GM21619 (cell line): ENCODE data around the gene LTBP1.

Experiments used
- ATAC-seq: cut with Tn5 transposase; IDR thresholded peaks from one replicate; pipeline ENCODE4 v1.9.1; 2021; ENCODE audit not compliant: unreplicated experiment

Gene LTBP1

GRCh38 chr2:32931519-32931918 is 15.2 kb upstream of the LTBP1 start:
- ATAC-seq, result no peak

DNA sequence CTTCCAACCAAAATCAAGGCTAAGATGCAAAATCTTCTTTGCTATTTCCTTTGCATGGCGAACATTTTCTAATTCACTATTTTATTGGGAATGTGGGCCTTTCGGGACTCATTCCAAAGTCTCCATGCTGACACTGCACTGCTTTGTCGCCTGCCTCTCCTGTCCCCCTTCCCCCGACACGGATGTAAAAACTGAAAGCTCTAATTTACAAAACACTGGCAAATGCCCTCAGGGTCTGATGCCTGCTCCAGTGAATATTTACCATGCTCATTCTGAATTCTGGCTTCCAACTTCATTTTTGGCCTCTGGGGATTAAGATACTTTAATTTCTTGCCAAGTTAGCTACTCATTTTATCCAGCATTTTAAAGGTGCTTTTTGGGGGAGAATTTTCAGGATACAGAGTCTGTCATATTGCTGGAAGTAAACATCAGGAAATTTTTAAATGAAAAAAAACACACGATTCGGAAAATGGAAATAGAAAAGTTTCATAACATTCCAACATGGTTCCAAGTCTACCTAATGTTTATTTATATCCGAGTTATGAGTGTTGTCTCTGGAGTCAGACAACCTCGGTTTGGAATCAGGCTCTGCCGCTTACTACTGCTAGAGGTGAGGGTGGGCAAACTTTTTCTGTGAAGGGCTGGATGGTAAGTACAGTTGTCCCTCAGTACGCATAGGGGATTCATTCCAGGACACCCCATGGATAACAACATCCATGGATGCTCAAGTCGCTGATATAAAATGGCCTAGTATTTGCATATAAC is 14.6 kb upstream of the LTBP1 start:
- no peak for ATAC-seq

GRCh38 chr2:32932825-32933755 is 13.7 kb upstream of the LTBP1 start:
- no peak for ATAC-seq

GRCh38 chr2:32933756-32934095 is 13.0 kb upstream of the LTBP1 start:
- ATAC-seq, result no peak

DNA sequence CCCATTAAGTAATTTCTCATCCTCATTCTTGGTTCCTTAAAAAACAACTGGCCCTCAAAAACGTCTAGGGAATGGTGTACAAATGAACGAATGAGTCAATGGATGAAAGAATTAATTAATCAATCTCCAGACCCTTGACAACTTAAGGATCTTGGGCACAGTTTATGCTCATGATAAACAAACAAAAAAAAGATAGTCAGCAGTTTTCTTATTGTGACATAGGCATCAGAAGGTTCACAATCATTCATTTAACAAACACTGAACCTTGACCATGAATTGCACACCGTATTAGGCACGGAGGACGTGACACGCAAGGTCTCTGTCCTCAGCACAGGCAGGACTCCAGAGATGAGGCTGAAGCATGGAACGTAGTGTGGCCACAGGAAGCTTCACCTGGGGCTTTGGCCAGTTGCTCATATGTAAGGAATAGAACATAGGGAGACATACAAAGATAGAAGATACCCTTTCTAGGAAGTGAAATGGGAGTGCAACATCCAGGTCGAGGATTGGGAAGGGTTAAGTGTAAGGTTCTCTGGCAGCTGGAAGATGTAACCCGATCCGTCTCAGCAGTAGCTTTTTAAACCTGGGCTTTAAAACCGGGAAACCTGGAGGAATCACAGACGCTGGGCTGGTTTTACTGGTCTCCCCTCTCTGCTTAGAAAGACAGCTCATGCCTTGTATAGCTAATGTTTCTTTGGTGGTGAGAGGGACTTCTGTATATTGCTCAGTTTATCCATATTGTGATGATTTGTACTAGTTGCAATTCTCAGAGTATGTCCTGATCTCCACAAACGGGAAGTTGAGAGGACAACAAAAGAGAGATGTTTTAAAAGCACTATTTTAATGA is 8.9 kb upstream of the LTBP1 start:
- no peak for ATAC-seq

- ATAC-seq, result no peak
Measured at GRCh38 chr2:32938934-32939333, 7.8 kb upstream of the LTBP1 start.

DNA sequence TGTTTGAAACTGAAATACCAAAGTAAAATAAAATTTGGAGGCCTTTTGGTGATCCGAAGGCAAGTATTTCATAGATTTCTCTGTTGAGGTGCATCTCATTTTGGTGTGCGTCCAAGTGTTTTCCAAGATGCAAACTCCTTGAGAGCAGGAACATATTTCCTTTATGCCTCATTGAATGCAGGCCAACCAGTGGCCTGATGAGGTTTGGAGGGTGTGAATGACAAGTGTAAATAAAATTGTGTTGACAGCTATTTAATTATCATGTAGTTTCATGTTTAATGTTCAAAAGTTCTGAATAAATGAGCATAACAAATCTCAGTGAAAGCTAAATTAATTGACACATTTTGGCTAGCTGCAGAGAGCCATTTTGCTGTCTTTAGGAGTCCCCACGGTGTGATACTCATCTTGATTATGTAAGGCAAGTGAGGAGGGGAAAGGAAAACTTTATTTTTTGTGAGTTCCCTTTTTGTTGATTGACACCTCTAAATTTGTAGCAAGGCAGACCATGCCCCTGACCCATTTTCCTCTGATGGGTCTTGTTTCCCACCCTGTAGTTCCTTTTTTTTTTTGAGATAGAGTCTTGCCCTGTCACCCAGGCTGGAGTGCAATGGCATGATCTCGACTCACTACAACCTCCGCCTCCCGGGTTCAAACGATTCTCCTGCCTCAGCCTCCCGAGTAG is 6.3 kb upstream of the LTBP1 start:
- ATAC-seq, result no peak

- ATAC-seq, result no peak
Measured at GRCh38 chr2:32941944-32942690, 4.6 kb upstream of the LTBP1 start.

GRCh38 chr2:32942793-32943485 is 3.8 kb upstream of the LTBP1 start:
- no peak for ATAC-seq

- no peak for ATAC-seq
Measured at GRCh38 chr2:32945286-32945685, 1.5 kb upstream of the LTBP1 start.

DNA sequence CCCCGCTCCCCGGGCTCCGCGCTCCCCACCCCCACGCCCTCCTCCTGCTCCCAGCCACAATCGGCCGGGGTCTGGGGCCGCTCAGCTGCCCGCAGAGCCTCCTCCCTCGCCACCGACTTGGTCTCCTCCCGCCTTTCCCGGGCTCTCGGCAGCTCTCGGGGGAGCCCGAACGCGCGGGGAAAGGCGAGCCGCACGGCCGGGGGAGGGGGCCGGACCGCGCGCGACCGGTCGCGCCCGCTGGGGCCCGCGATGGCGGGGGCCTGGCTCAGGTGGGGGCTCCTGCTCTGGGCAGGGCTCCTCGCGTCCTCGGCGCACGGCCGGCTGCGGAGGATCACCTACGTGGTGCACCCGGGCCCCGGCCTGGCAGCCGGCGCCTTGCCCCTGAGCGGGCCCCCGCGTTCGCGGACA is 327 bp downstream of the LTBP1 start:
- peak; percentile 28 for ATAC-seq

DNA sequence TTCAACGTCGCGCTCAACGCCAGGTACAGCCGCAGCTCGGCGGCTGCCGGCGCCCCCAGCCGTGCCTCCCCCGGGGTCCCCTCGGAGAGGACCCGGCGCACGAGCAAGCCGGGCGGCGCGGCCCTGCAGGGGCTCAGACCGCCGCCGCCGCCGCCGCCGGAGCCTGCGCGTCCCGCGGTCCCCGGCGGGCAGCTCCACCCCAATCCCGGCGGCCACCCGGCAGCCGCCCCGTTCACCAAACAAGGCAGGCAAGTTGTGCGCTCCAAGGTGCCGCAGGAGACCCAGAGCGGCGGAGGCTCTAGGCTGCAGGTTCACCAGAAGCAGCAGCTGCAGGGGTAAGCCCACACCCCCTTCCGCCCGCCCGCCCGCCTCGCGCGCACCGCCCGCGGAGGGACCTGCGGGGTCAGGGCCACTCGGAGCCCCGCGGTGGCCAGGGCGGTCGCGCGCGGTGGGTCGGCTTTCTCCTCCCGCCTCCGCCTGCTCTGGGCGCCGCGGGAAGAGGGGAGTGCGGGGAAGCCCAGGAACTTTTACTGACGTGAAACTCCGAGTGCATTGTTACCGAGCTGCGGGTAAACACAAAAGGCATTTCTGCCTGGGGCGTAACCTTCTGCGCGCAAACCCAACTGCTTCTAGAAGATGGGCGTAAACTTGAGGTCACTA is 861 bp downstream of the LTBP1 start:
- ATAC-seq, result peak; percentile 22

- ATAC-seq, result no peak
Measured at GRCh38 chr2:32948266-32948665, 1.5 kb downstream of the LTBP1 start.

- no peak for ATAC-seq
Measured at GRCh38 chr2:32949260-32949659, 2.5 kb downstream of the LTBP1 start.

GRCh38 chr2:32951672-32952071 is 4.9 kb downstream of the LTBP1 start:
- no peak for ATAC-seq

DNA sequence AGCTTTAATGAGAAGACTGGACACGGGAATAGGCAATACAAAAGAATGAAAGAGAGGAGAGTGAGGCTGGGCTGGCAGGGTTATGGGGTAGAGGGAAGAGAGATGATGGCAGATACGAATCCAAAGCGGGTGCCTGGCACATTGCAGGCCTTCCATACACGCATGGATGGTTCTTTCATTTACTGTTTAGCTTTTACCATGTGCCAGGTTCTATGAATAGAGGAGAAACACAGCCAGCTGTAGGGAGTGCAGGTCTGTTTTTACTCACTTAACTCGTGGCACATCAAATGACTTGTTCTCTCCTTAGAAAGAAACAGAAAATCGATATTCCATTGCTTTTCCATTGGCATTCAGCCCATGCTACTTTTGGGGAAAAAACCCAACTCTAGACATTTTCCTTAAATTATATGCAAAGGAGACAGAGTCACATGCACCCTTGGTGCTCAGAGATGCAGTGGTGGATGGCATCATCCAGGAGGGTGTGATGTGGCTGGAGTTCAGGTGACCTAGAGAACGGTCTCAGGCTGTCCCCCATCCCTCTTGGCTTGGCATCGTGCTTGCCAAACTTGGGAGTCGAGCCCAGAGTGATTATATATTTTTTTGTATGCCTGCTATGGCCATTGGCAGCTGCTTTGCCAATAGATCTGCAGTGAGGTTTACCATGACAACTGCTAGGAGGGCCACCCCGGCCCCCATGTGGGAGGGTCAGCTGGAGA is 6.2 kb downstream of the LTBP1 start:
- ATAC-seq, result no peak

GRCh38 chr2:32954206-32954605 is 7.5 kb downstream of the LTBP1 start:
- no peak for ATAC-seq

DNA sequence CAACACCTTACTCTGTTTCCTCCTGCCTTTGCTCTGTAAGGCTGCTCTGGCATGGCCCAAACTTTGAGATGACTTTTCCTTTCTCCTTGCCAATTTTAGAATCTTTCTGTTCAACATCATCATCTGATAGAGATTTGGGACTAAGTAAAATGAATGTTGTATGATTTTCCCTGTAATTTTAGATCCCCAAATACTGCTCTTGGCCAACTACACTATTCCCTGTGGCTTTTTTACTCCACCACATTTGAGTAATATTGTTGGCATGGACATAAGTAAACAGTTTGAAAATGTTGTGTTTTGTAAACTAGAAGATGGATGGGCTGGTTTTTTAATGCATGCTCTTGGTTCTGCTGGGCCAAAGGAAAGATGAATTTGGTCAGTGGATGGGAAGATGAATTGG is 12.1 kb downstream of the LTBP1 start:
- ATAC-seq, result no peak
